ENCODE results near the gene TWF2.
"Not testable (repeated sequence)": the region's sequence is repeated elsewhere in the genome, so short reads cannot be mapped to it uniquely, and the experiment has no call there.

The TWF2 gene

DNA sequence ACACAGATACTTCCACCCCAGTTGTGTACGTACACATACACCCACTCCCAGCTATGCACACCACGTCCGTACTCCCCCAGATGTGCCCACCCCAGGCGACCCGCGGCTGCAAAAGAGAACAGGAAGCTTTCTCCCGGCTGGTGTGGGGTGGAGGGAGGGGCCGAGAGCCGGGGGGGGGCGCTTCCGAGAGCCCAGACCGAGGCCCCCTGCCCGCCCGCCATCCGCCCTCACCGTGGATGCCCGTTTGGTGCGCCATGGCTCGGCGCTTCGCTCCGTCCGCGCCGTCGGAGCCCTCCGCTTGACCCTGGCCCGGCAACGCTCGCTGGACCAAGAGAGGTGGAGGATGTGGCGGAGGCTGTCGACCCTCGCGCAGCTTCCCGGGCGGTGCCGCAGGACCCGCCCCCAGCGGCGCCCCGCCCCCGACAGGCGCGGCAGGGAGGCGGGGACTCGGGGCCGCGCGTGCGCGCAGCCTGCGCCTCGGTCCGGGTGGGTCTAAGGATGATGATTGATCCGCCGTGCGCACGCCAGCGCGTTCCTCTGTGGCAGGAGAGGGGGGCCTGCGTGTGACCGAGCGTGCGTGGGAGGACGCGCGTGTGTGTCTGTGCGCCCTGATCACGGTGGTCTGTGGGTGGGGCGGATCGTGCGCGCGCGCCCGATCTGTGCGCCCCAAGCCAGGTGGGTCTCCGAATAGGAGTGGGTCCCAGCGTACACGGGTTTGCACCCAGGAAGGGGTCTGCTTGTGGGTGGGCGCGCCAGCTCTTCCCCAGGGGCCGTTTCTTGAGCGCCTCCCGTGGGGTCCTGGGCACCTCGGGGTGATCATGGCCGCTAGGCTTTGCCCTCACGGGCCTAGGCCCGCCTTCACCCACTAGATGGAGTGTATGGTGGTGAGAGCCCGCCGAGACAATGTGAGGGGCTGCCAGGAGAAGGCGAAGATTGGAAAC lies at the start of gene TWF2:
Gene TWF2, minus strand, starts transcription at position 398 of the 941 bp plus-strand sequence. Its CDS starts 142 bp downstream, at position 256.
- peak within 1 kb of the TSS; percentile 77 for H3K4me3 ChIP-seq (ENCODE audit: low read length)
- TF ChIP-seq ZNF274 (IDR thresholded peaks at IDR 0.05; ENCODE audit: low read depth, low read length) = no peak

DNA sequence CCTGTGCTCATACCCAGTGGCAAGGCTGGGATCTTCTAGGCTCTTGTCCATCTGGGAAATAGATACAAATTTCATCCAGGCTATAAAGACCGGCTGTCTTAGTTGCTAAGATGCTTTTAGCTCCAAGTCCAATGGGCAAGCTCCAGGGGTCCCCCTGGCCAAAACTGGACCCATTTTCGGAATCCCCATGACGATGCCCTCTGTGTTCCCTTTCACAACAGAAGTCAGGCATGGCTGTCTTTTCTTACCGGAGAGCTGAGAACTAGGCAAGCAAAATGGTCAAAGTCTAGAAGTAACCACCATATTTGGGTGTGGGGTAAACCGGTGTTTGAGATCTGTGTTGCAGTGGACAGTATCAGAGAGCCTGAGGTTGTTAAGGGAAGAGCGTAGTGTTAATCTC lies 49.7 kb upstream of the TWF2 start:
- no peak for TF ChIP-seq ZNF274 (IDR thresholded peaks at IDR 0.05; ENCODE audit: low read depth, low read length)
- peak overlapping the region; percentile 84 for H3K4me3 ChIP-seq (ENCODE audit: low read length)

DNA sequence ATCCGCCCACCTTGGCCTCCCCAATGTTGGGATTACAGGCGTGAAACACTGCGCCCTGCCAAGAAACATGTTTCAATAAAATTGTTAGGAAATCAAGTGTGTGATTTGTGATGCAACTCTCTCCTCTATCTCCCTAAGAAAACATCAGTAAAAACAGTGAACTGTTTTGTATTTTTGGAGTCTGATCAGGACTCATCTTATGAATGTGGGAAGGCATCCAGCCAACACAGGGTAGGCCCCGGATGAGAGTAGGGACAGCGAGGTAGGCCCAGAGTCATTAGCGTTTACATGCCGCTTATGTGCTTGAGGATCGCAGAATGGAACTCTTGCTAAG lies 47.8 kb upstream of the TWF2 start:
- no peak for TF ChIP-seq ZNF274 (IDR thresholded peaks at IDR 0.05; ENCODE audit: low read depth, low read length)

DNA sequence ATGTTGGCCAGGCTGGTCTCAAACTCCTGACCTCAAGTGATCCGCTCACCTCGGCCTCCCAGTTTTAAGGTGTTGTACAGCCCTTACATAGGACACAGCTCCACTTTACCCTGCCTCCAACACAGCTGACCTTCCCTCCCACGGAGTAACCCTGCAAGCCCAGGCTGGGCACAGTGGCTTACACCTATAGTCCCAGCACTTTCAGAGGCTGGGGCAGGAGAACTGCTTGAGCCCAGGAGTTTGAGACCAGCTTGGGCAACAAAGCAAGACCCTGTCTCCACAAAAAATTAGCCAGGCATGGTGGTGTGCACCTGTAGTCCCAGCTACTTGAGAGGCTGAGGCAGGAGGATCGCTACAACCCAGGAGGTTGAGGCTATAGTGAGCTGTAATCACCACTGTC lies 45.1 kb upstream of the TWF2 start:
- not testable (repeated sequence) for H3K4me3 ChIP-seq (ENCODE audit: low read length)

More for the DNA sequence above, 47.8 kb upstream of the TWF2 start:
- H3K4me3 ChIP-seq (ENCODE audit: low read length) = peak overlapping the region; percentile 84

DNA sequence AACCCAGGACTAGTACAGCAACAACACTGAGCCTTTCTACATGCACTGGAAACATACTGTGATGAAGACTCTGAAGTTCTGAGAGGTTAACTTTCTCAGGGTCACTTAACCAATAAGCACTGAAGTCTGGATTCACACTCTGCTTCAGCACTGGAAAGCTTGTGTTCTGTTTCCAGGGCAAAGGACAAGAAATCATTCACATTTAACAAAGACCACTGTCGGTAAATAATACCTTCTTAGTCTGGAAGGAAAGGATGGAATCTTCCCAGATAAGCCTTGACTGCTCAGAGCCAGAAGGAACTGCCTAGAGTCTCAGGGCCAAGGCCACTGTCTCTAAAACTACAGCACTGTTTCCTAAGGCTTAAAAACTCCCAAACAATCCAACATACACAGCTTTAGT lies 44.3 kb upstream of the TWF2 start:
- H3K4me3 ChIP-seq (ENCODE audit: low read length) = no peak overlapping the region
- no peak for TF ChIP-seq ZNF274 (IDR thresholded peaks at IDR 0.05; ENCODE audit: low read depth, low read length)

DNA sequence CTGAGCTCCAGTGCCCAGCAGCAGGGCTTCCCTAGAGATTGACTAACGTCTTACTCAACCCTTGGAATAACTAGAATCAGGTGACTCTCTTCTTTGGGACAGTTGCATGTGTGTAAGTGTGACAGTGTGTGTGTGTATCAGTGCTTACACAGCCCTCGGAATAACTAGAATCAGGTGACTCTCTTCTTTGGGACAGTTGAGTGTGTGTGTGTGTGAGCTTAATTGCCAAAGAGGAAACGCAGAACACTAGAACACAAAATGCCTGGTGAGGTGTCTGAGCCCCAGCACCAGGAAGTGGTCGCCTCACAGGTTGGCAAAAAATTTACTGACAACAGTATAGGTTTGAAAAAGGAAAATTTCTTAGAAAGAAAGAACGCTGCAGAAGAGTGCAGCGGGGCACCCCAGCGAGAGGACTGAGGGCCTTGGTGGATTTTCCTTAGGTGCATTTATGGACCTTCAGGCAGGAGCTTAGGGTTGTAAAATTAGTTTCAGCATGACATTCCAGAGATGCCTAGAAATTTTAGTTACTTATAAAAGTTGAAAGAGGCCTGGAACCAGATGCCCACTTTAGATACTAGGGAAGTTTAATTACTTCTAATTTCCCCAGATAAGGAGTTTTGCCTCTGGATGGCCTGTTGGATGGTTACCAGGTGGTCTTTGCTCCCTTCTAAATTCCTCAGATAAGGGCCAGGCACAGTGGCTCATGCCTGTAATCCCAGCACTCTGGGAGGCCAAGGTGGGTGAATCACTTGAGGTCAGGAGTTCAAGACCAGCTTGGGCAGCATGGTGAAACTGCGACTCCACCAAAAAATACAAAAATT lies 43.2 kb upstream of the TWF2 start:
- no peak for TF ChIP-seq ZNF274 (IDR thresholded peaks at IDR 0.05; ENCODE audit: low read depth, low read length)
- H3K4me3 ChIP-seq (ENCODE audit: low read length) = no peak overlapping the region

DNA sequence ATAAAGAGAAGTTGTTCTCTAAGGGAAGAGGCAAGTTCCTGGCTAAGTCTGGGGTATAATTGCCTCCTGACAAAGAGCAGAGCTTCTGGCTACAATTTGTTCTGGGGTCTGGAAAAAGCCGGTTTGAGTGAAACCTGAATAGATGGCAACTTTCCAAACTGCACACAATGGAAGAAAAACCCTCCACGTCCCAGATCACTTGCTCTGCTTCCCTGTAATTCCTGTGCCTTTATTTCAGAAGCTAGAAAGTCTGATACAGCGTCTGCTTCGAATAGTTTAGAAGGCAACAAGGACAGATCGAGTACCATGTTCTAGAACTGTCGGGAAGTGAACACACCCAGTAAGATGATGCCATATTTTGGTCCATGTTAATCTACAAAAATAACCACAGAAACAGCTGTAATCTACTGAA lies 41.1 kb upstream of the TWF2 start:
- no peak overlapping the region for H3K4me3 ChIP-seq (ENCODE audit: low read length)
- no peak for TF ChIP-seq ZNF274 (IDR thresholded peaks at IDR 0.05; ENCODE audit: low read depth, low read length)

DNA sequence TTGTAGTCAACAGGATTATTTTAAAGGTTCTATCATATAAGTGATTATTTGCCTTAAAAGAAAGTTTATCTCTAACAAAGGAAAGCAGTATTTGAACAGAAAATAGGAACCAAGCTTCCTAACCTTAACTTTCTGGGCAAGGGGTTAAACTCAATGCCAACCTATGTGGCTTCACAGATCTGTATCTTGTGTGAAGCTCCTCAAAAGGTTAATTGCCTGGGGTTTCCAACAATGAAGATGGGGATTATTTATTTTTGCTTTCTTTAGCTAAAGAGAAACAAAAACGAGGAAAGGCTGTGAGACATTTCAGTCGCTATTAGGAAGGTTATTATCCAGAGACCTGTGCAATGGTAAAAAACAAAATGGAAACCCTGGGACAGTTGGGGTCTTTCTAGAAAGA lies 40.6 kb upstream of the TWF2 start:
- TF ChIP-seq ZNF274 (IDR thresholded peaks at IDR 0.05; ENCODE audit: low read depth, low read length) = no peak
- H3K4me3 ChIP-seq (ENCODE audit: low read length) = peak overlapping the region; percentile 65; the same call in 1 of the 2 replicates

DNA sequence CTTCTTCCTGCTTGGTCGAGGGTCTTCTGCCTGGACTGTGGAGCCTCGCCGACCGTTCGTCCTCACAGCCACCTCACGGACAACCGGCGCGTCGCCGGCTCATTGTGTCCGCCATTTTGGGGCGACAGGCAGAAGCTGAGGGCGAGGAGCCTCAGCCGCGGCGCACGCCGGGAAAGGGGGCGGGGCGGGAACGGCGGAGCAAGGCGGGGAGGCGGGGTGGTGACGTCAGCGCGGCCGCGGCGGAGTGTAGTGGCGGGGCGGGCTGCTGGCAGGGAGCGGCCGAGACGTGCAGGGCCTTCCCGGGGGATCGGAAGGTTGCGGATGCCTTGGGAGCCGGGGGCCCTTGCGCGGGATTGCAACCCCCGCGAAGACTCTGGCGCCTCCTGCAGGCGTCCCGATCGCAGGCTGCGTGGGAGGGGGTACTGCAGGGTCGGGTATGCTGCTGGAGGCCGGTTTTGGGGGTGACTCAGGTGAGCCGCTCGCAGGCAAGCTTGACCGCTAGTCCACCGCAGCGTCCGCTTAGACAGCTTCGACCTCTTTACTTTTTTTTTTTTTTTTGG lies 39.6 kb upstream of the TWF2 start, which contains the start of gene WDR82:
Gene WDR82, minus strand, starts transcription at position 140 of the 560 bp plus-strand sequence. CDS start 288 bp downstream, outside the sequence.
- TF ChIP-seq ZNF274 (IDR thresholded peaks at IDR 0.05; ENCODE audit: low read depth, low read length) = no peak
- peak within 1 kb of the TSS; percentile 82 for H3K4me3 ChIP-seq (ENCODE audit: low read length)

DNA sequence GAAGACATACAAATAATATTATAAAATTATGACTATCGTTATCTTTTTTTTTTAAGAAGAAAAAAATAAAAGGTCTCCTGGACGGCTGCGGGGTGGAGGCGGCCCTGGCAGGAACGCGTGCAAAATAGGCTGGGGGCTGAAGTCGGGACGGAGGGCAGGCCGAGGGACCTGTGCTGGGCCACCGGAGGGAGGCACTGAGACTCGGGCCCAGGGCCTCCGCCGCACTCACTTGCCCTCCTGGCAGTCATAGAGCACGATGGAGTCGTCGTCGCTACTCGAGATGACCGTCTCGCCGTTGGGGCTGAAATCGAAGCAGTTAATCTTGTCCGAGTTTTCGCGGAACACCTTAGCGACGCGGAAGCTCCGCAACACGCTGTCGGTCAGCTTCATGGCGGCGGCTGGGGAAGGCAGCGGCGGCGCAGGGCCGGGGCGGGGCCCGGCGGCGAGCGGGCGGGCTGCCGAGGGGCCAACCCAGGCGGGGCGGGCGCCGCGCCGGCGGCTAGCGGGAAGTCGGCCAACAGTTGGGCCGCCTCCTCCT lies 39.1 kb upstream of the TWF2 start:
- peak overlapping the region; percentile 82 for H3K4me3 ChIP-seq (ENCODE audit: low read length)
- no peak for TF ChIP-seq ZNF274 (IDR thresholded peaks at IDR 0.05; ENCODE audit: low read depth, low read length)

DNA sequence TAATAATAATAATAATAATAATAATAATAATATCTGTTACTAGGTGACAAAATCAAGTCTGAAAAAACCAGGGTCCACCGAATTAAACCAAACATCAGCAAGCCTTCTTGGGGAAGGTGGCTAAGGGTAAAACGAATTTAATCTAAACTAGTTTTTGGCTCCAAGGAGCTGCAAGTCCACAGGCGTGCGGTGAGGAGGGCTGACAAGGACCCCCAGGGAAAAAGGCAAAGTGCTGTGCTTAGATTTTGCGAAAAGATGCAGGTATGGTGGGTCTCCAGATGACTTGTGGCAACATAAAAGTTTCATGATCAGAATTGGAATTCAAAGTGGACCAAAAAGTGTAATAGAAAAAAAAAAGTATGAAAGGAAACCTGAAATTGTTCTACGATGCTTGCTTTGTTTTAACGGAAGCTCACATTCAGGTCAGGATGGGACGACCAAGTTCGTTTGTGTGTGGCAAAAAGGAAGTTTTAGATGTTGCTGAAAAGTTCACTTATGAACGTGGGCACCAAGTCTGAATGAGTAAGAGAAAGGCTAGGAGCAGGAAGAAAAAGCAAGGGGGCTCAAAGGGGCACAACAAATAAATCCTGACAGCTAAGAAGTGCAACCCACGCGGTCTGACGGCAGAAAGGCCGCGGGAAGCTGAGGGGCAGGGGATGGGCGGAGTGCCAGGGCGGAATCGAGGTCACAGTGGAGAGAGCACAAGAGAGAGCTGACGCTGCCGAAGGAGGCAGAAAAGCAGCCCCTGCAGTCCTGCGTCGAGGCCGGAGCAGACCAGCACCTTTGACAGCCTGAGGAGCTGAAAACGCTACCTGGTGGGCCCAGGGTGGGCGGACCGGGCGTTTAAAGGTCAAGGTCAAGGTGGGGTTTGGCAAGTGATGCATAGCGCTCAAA lies 38.4 kb upstream of the TWF2 start:
- peak overlapping the region; percentile 82 for H3K4me3 ChIP-seq (ENCODE audit: low read length)
- no peak for TF ChIP-seq ZNF274 (IDR thresholded peaks at IDR 0.05; ENCODE audit: low read depth, low read length)

DNA sequence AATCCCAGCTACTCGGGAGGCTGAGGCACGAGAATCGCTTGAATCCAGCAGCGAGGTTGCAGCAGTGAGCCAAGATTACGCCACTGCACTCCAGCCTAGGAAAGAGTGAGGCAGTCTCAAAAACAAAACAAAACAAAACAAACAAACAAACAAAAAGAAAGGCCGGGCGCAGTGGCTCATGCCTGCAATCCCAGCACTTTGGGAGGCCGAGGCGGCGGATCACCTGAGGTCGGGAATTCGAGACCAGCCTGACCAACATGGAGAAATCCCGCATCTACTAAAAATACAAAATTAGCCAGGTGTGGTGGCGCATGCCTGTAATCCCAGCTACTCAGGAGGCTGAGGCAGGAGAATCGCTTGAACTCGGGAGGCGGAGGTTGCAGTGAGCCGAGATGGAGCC lies 35.8 kb upstream of the TWF2 start:
- not testable (repeated sequence) for H3K4me3 ChIP-seq (ENCODE audit: low read length)

DNA sequence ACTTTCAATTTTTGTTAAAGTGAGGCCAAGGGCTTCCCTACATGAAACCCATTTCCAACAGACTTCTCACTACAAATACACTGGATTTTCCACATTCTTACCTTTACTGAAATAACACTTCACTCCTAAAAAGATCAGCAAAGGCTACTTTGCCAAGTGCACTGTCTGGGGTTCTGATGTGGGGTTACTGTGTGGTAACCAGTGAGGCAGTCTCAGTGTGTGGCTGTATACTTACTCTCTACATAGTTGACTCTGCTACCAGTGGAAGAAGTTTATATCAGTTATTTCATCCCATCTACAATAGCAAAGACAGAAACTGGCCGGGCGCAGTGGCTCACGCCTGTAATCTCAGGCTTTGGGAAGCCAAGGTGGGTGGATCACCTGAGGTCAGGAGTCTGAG lies 33.9 kb upstream of the TWF2 start:
- H3K4me3 ChIP-seq (ENCODE audit: low read length) = no peak overlapping the region
- TF ChIP-seq ZNF274 (IDR thresholded peaks at IDR 0.05; ENCODE audit: low read depth, low read length) = no peak

DNA sequence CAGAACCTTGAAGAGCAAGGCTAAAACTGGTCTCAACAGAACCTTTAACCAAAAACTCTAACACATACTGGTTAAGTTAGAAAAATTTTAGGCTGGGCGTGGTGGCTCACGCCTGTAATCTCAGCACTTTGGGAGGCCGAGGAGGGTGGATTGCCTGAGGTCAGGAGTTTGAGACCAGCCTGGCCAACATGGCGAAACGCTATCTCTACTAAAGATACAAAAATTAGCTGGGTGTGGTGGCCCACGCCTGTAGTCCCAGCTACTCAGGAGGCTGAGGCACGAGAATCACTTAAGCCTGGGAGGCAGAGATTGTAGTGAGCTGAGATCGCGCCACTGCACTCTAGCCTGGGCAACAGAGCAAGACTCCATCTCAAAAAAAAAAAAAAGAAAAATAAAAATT lies 33.2 kb upstream of the TWF2 start:
- not testable (repeated sequence) for H3K4me3 ChIP-seq (ENCODE audit: low read length)
